GM21390 (cell line): Measurements from ENCODE around the gene GLP2R.
"Not testable (repeated sequence)": the region's sequence is repeated elsewhere in the genome, so short reads cannot be mapped to it uniquely, and the experiment has no call there.

ENCODE experiments used
- ATAC-seq: cut with Tn5 transposase; IDR thresholded peaks from one replicate; pipeline ENCODE4 v1.9.1; 2021; ENCODE audit not compliant: unreplicated experiment

Gene GLP2R

GRCh38 chr17:9825641-9826150 is at the start of gene GLP2R:
TSS of gene GLP2R (plus strand) at chr17:9825924. CDS start at chr17:9826064, 140 bp downstream.
- no peak for ATAC-seq

DNA sequence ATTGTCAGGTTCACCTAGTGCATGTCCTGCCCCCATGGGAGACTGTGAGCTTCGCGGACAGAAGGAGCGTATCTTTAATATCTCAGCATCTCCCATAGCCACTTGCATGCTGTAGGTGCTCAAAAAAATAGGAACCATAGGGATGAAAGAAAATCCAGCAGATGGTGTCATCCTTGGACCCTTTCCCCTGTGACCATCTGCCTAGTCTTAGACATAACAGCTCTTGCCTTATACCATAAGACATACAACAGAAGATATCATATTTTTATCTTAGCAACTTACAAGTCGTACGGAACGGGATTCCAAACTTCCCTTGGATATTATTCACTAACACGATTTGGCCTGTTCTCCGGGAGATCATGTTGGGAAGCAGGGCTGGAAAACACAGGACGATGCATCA is 48.8 kb upstream of the GLP2R start:
- ATAC-seq = no peak

DNA sequence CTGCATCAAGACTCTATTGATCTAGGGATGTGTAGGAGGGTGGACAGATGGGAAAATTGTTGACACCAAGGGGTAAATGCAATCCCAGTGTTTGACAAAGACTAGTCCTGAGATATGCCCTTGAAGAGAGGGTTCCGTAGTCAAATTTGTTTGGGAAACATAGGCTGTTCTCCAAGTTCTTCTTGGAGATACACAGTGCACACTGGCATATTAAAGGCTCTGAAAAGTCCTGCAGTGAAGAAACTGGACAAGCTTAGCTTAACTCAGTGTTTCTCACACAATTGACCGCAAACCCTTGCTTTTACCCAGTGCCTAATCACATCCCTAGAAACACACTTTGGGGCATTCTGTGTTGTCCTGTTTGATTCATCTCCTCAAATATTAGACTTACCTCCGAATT is 45.2 kb upstream of the GLP2R start:
- no peak for ATAC-seq

- no peak for ATAC-seq
These were observed 42.7 kb upstream of the GLP2R start for GRCh38 chr17:9783050-9783449.

DNA sequence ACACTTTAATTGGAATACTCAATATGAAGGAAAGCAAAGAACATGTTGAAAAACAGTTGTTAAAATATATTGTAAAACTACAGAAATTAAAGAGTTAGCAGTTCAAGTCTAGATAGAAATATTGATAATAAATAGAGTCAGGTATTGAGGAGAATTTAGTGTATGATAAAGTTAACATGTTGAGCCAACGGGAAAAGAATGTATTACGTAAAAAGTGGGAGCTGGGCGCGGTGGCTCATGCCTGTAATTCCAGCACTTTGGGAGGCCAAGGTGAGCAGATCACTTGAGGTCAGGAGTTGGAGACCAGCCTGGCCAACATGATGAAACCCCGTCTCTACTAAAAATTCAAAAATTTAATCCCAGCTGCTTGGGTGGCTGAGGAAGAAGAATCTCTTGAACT is 42.3 kb upstream of the GLP2R start:
- not testable (repeated sequence) for ATAC-seq

- ATAC-seq = no peak
These were observed 41.2 kb upstream of the GLP2R start for GRCh38 chr17:9784544-9784943.

DNA sequence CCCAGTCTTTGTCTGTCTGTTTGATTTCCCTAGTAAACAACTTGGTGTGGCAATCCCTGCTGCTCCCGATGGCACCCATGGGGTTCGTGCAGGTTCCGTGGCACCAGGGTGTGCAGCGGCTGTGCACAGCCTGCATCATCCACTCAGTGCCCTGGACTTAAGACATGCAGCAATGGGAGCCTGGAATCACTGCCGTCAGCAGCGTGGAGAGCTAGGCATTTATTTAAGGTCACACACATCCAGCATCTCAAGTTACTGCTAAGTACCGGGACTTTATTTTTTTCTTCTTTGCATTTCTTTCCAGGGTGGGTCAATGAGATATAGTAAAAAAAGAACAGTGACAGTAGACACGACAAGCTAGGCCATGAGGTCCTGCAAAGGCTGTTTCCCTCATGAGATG is 37.1 kb upstream of the GLP2R start:
- ATAC-seq = no peak

- no peak for ATAC-seq
These were observed 35.4 kb upstream of the GLP2R start for GRCh38 chr17:9790316-9790715.

GRCh38 chr17:9790889-9791876 is 34.5 kb upstream of the GLP2R start, which contains the start of gene DHRS7C:
TSS of gene DHRS7C (minus strand) at chr17:9791592. CDS start at chr17:9791284, 308 bp downstream.
- ATAC-seq = no peak

DNA sequence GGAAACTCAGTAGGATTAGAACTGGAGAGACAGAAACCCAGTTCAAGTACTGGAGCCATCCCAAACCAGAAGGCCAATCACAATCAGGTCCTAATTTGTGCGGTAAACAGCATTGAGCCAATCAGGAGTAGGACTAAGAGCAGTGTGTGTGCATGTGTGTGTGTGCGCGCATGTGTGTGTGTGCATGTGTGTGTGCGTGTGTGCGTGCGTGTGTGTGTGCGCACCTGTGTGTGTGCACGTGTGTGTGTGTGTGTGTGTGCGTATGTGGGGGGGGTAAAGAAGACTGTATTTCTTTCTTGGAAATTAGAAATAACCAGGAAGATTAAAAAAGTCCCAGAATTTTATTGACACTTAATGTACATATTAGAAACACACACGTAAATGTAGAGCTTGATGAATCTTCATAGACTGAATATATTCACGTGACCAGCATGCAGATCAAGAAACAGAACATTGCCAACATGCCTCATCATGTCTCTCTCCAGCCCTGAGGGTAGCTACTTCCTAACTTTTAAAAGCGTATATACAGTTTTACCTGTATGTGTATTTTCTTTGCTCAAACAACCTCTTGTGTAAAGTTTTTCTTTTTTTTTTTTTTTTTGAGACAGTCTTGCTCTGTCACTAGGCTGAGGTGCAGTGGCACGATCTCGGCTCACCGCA is 33.4 kb upstream of the GLP2R start:
- ATAC-seq = no peak

DNA sequence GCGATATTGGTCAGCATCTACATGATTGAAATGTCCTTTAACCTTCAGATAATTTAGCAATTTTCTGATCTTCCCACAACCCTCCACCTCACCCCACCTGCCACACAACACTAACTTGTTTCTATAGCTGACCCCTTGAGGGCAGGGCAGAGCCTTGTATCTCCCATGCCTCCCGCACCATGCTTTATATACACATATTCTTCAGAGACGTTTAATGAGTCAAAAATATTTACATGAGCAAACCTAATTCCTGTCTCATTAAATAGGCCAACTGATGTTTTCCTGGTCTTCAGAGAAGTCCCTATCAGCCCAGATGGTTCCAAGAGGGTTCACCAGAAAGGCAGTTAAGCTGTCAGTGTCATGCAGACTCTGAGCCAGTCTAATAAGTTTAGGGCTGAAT is 27.7 kb upstream of the GLP2R start:
- ATAC-seq = no peak

GRCh38 chr17:9798724-9799123 is 27.0 kb upstream of the GLP2R start:
- no peak for ATAC-seq

DNA sequence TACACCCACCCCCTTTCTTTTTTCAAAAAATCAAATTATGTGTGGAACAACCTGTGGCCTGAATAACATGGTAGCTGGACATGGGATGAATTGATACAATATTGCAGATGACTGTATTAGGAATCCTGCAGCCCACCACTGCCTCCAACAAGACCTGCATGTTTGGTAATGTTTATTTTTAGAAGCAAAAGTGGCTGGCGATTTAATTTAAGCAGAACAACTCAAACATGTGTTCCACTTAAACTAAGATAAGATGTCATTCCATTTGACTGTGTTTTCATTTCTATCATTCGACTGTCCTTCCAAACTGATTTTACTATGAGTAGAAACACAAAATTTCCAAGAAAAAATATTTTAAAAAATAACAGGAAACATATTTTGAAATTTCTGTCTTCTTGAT is 24.2 kb upstream of the GLP2R start:
- no peak for ATAC-seq

GRCh38 chr17:9802294-9802693 is 23.4 kb upstream of the GLP2R start:
- ATAC-seq = no peak

- no peak for ATAC-seq
These were observed 23.0 kb upstream of the GLP2R start for GRCh38 chr17:9802697-9803096.

- no peak for ATAC-seq
These were observed 20.0 kb upstream of the GLP2R start for GRCh38 chr17:9805769-9806168.

DNA sequence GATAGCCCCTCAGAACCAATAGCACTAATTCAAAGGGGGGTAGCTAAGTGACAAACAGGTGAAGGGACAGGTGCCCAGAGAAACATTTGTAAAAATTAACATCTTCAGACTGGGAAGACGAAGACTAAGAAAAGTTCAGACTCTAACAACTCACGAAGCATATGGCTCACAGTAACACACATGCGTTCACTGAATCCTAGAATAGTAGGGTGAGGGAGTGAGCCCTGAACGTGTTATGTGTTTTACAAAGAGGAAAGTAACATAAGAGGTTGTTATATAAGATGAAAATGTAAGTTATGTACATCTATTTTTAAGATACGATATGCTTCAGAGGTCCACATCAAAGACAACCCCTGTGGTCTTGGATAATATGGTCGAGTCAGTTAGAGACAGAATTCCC is 19.0 kb upstream of the GLP2R start:
- ATAC-seq = no peak

- no peak for ATAC-seq
These were observed 16.3 kb upstream of the GLP2R start for GRCh38 chr17:9809409-9809808.

DNA sequence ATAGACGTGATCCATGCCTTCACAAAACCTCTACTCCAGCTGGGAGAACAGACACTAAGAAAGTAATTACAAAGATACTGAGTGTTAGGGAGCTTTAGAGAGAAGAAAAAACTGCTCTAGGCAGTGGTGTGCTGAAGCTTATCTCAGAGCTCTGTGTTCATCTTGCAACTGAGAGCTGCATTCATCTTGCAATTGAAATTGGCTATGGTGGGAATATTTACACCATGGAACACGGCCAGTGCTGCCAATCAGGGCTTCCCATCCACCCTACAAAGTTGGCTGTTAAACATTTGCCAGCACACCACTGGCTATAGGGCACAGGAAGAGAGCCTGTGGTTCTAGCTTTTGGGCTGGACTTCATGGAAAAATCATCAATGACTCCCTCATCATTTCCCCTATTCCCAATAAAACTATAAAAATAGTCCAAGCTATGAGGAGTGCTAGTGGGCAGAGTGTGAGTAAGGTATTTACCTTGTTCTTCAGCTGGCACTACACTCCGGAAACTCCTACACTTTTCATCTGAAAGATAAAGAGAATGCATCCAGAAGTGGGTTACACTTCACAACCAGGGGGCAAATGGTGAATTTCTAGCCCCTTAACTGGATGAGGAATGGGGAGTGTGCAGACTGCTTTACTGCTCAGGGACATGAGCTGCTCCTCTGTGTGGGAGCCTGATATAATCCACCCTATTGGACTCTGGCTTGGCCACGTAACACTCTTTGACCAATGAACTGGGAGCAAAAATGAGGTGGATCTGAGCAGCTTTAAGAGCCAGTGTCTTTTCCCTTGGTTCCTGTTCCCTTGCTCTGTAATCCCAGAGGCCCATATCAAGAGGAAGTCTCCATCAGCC is 15.4 kb upstream of the GLP2R start:
- ATAC-seq = no peak

DNA sequence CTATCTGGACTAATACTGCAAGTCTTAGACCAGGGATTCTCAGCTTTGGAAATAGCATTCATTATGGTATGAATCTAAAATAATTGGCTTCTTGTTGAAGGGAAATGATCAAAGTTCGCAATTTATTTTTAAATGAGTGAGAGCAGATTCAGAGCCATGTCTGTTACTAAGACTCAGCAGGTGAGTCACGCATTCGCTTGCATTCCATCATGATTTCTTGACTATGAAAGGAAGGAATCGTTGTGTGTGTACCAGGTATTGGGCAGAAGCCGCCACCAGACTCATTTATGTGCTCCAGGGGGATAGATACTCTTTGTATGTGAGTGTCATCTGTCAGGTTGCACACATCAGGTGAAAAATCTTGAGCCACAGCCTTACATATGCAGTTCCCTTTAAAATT is 14.6 kb upstream of the GLP2R start:
- ATAC-seq = no peak

- no peak for ATAC-seq
These were observed 14.2 kb upstream of the GLP2R start for GRCh38 chr17:9811537-9811936.
